Measurements from ENCODE around the gene TMPRSS4.

Gene TMPRSS4

DNA sequence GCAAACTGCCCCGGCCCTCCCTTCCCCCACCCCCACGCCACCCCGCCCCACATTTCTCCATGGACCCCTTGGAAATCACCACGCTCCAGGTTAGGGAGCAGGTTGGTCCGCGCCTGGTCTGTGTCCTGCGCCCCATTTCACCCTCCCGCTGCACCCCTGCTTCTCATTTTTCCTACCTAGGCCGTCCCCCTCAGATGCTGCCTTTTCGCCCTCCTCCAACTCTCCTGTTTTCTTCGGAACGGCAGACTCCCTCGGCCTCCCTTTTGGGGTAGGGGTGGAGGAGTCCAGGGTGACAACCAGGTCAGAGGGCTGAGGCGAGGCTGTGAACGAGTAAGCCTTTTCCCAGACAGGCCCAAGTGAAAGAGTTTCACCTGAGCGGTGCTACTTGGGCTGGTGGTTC is 76.6 kb downstream of the TMPRSS4 start:
- no peak for TF ChIP-seq EZH2phosphoT487 (IDR thresholded peaks at IDR 0.05; ENCODE audit: low read depth)
- TF ChIP-seq, protein P1, sequence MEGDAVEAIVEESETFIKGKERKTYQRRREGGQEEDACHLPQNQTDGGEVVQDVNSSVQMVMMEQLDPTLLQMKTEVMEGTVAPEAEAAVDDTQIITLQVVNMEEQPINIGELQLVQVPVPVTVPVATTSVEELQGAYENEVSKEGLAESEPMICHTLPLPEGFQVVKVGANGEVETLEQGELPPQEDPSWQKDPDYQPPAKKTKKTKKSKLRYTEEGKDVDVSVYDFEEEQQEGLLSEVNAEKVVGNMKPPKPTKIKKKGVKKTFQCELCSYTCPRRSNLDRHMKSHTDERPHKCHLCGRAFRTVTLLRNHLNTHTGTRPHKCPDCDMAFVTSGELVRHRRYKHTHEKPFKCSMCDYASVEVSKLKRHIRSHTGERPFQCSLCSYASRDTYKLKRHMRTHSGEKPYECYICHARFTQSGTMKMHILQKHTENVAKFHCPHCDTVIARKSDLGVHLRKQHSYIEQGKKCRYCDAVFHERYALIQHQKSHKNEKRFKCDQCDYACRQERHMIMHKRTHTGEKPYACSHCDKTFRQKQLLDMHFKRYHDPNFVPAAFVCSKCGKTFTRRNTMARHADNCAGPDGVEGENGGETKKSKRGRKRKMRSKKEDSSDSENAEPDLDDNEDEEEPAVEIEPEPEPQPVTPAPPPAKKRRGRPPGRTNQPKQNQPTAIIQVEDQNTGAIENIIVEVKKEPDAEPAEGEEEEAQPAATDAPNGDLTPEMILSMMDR (IDR thresholded peaks at IDR 0.05; ENCODE audit: low read depth, low read length): no peak

DNA sequence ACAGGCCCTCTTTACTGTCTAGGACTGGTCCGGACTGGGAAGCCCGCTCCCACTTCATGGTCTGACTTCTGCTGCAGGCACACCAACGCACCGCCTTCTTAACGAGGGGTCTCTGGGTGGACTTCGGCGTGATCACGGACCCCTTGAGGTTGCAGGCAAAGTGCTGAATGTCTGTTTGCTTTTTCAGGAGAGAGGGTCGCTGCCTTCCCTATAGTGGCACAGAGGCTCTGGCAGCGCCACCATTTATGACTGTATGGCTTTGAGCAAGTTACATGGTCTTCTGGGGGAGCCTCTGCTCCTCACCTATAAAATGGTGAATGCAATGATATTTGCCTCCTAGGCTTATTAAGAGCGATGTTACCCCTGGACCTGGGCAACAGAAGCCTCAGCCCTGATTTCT is 77.1 kb downstream of the TMPRSS4 start:
- Histone ChIP-seq H3K9ac (ENCODE audit: low read length) (no peak overlapping the region), H3K4me2 (ENCODE audit: low read length) (no peak overlapping the region), H3K9me3 (ENCODE audit: insufficient read depth, low read length) (no peaks in the 10 kb centered on the region), H3K4me1 (ENCODE audit: low read length) (no peaks in the 10 kb centered on the region), H3K4me3 (ENCODE audit: low read length) (no peak overlapping the region), H3K27me3 (ENCODE audit: low read depth, low read length) (peaks cover 41% of the 10 kb centered on the region), H2AFZ (ENCODE audit: low read depth, low read length) (no peak overlapping the region), H4K20me1 (ENCODE audit: insufficient read depth, low read length) (no peaks in the 10 kb centered on the region), H3K27ac (ENCODE audit: low read length) (no peak overlapping the region), H3K36me3 (replicated peaks; ENCODE audit: low read depth, low read length) (no peaks in the 10 kb centered on the region), H3K79me2 (ENCODE audit: low read length) (no peaks in the 10 kb centered on the region)
- TF ChIP-seq, protein P1 (IDR thresholded peaks at IDR 0.05; ENCODE audit: low read depth, low read length): no peak
- no peak for TF ChIP-seq EZH2phosphoT487 (IDR thresholded peaks at IDR 0.05; ENCODE audit: low read depth)

More for the DNA sequence above, 76.6 kb downstream of the TMPRSS4 start:
- no peaks in the 10 kb centered on the region for H3K36me3 ChIP-seq (replicated peaks; ENCODE audit: low read depth, low read length)
- no peak overlapping the region for H3K4me3 ChIP-seq (ENCODE audit: low read length)
- peaks cover 41% of the 10 kb centered on the region for H3K27me3 ChIP-seq (ENCODE audit: low read depth, low read length)
- H3K4me1 ChIP-seq (ENCODE audit: low read length): no peaks in the 10 kb centered on the region
- H3K4me2 ChIP-seq (ENCODE audit: low read length): no peak overlapping the region
- H3K27ac ChIP-seq (ENCODE audit: low read length): no peak overlapping the region
- H3K9me3 ChIP-seq (ENCODE audit: insufficient read depth, low read length): no peaks in the 10 kb centered on the region
- no peaks in the 10 kb centered on the region for H3K79me2 ChIP-seq (ENCODE audit: low read length)
- no peaks in the 10 kb centered on the region for H4K20me1 ChIP-seq (ENCODE audit: insufficient read depth, low read length)
- H2AFZ ChIP-seq (ENCODE audit: low read depth, low read length): no peak overlapping the region
- H3K9ac ChIP-seq (ENCODE audit: low read length): no peak overlapping the region

DNA sequence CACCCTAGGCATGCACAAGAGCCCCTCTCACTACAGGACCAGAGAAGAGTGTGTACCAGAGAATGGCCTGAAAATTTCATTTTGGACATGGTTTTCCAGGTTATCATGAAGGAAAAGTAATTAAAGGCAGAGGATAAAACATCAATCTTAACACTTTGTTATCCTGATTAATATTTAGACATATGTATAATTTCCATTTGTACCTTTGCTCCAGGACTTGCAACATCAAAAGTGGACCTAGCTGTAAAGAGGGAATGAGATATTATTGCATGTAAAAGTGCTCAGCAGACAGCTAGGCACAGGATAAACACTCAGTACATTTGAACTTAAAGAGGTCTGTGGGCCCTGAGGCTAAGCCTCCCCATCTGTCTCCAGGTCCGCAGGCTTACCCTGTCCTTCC is 77.8 kb downstream of the TMPRSS4 start:
- Histone ChIP-seq H3K36me3 (replicated peaks; ENCODE audit: low read depth, low read length) (no peaks in the 10 kb centered on the region), H3K79me2 (ENCODE audit: low read length) (no peaks in the 10 kb centered on the region), H3K4me2 (ENCODE audit: low read length) (no peak overlapping the region), H2AFZ (ENCODE audit: low read depth, low read length) (no peak overlapping the region), H4K20me1 (ENCODE audit: insufficient read depth, low read length) (no peaks in the 10 kb centered on the region), H3K27me3 (ENCODE audit: low read depth, low read length) (peaks cover 41% of the 10 kb centered on the region), H3K27ac (ENCODE audit: low read length) (no peak overlapping the region), H3K4me3 (ENCODE audit: low read length) (no peak overlapping the region), H3K9ac (ENCODE audit: low read length) (no peak overlapping the region), H3K4me1 (ENCODE audit: low read length) (no peaks in the 10 kb centered on the region), H3K9me3 (ENCODE audit: insufficient read depth, low read length) (no peaks in the 10 kb centered on the region)
- no peak for TF ChIP-seq EZH2phosphoT487 (IDR thresholded peaks at IDR 0.05; ENCODE audit: low read depth)
- TF ChIP-seq, protein P1 (IDR thresholded peaks at IDR 0.05; ENCODE audit: low read depth, low read length): no peak

DNA sequence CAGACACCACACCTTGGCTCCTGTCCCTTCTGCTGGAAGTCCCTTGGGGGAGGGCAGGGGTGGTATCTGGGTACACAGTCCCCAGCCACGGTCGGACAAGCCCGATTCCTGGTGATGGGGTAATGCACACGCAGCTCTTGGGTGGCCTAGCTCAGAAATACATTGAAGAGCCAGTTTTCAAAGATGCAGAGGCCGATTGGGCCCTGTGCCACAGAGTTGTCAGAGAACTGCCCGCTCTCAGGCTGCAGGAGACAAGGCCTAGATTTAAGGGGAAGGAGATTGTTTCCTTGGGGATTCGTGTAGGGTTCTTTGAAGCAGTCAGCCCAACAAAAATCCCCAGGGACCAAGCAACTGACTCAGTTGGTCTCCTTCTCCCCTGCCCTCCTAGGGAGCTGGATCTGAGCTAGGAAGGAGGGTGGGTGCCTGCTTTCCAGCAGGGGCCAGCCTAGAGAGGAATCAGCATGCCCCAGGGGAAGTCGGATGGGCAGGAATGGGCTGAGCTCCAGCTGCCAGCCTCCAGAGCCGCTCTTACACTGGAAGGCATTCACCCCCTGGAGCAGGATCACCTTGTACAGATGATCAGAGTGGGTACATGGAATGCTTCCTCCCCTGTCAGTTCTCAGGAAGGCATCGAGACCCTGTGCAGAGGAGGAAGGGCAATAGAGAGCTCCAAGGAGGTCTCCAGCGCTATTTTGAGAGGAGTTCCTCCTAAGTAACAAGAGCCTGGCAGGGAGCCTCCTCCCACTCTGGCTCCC is 79.1 kb downstream of the TMPRSS4 start:
- Histone ChIP-seq H3K9ac (ENCODE audit: low read length) (no peak overlapping the region), H3K79me2 (ENCODE audit: low read length) (no peaks in the 10 kb centered on the region), H3K27ac (ENCODE audit: low read length) (no peak overlapping the region), H3K4me2 (ENCODE audit: low read length) (no peak overlapping the region), H2AFZ (ENCODE audit: low read depth, low read length) (no peak overlapping the region), H3K4me1 (ENCODE audit: low read length) (no peaks in the 10 kb centered on the region; the same call in 1 of the 2 replicates), H3K27me3 (ENCODE audit: low read depth, low read length) (peaks cover 41% of the 10 kb centered on the region), H4K20me1 (ENCODE audit: insufficient read depth, low read length) (no peaks in the 10 kb centered on the region), H3K9me3 (ENCODE audit: insufficient read depth, low read length) (no peaks in the 10 kb centered on the region), H3K4me3 (ENCODE audit: low read length) (no peak overlapping the region), H3K36me3 (replicated peaks; ENCODE audit: low read depth, low read length) (no peaks in the 10 kb centered on the region)
- no peak for TF ChIP-seq EZH2phosphoT487 (IDR thresholded peaks at IDR 0.05; ENCODE audit: low read depth)
- TF ChIP-seq, protein P1 (IDR thresholded peaks at IDR 0.05; ENCODE audit: low read depth, low read length): no peak

All from OCI-LY3 (cell line).